ENCODE measurements around the gene BHLHA9. TPM values are rescaled to one million over a fixed set of nuclear protein-coding genes. Genes with fewer than 3 reads are reported as not detected.

The BHLHA9 gene
- total and polyA plus RNA-seq, 2 donors (not counting 3 experiments of a cell fraction or from before 2014, with no cell fraction given) = not detected

DNA sequence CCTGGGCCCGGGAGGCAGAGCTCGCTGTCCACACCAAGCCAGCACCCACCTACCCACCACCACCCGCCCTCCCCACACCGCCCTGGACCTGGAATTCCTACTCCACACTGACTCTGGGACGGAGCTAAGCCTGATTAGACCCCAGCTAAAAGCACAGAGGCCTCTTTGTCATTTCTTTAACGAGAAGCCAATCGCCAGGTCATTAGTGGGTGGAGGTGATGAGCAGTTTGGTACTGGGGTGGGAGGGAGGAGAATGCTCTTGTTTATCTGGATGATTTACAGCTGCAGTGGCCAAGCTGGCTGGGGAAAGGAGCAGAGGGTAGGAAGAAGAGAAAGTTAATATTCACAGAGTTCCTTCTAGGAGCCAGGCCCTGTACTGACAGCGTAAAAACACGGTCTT, 6.0 kb upstream of the BHLHA9 start:
- FAIRE-seq = no peak
- H3K4me3 ChIP-seq (replicated peaks in 1 of 3; ENCODE audit: insufficient read depth in 1 of 3, low read depth in 1 of 3, low read length in 3 of 3) = no peak overlapping the region
- no TSS peak for BruUV-seq (replicated peaks)
- dilution Hi-C loops (cut with MboI; ENCODE audit: extremely low pct_ligation_motif_present, low sequenced_read_pairs) (no loop called here), intact Hi-C loops (cut with micrococcal nuclease) (no loop called here)
- DNase-seq (ENCODE audit: low read depth, low spot score) = no peak
- no peak for TF ChIP-seq JUN (IDR thresholded peaks at IDR 0.05; ENCODE audit: borderline replicate concordance, insufficient read depth, insufficient read length, low read depth)
- no peak for TF ChIP-seq MYC (IDR thresholded peaks at IDR 0.05; ENCODE audit: low read depth, low read length)
- no peak for TF ChIP-seq EZH2 (IDR thresholded peaks at IDR 0.05; ENCODE audit: borderline replicate concordance, low read depth, low read length, severe bottlenecking)
- TF ChIP-seq GATA2 (IDR thresholded peaks at IDR 0.05; ENCODE audit: insufficient read depth, insufficient read length, low read depth, low read length) = no peak
- TF ChIP-seq, protein P1, sequence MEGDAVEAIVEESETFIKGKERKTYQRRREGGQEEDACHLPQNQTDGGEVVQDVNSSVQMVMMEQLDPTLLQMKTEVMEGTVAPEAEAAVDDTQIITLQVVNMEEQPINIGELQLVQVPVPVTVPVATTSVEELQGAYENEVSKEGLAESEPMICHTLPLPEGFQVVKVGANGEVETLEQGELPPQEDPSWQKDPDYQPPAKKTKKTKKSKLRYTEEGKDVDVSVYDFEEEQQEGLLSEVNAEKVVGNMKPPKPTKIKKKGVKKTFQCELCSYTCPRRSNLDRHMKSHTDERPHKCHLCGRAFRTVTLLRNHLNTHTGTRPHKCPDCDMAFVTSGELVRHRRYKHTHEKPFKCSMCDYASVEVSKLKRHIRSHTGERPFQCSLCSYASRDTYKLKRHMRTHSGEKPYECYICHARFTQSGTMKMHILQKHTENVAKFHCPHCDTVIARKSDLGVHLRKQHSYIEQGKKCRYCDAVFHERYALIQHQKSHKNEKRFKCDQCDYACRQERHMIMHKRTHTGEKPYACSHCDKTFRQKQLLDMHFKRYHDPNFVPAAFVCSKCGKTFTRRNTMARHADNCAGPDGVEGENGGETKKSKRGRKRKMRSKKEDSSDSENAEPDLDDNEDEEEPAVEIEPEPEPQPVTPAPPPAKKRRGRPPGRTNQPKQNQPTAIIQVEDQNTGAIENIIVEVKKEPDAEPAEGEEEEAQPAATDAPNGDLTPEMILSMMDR (IDR thresholded peaks at IDR 0.05; ENCODE audit: extremely low read depth in 1 of 2, insufficient read depth in 1 of 2, low read depth in 1 of 2, low read length in 2 of 2) = no peak
- TF ChIP-seq POLR2A (IDR thresholded peaks at IDR 0.05; ENCODE audit: low read depth, low read length) = no peak
- TF ChIP-seq POLR2AphosphoS5 (IDR thresholded peaks at IDR 0.05; ENCODE audit: insufficient read depth, low read depth, low read length) = no peak
- no peak for TF ChIP-seq FOS (IDR thresholded peaks at IDR 0.05; ENCODE audit: borderline replicate concordance, insufficient read depth, low read length)
- TF ChIP-seq, protein P2, sequence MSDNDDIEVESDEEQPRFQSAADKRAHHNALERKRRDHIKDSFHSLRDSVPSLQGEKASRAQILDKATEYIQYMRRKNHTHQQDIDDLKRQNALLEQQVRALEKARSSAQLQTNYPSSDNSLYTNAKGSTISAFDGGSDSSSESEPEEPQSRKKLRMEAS (IDR thresholded peaks at IDR 0.05; ENCODE audit: insufficient read depth, insufficient read length) = no peak
- H3K4me1 ChIP-seq (ENCODE audit: control insufficient read depth, extremely low read depth, insufficient read depth, low read length) = peaks cover 6% of the 10 kb centered on the region
- no peaks in the 10 kb centered on the region for H3K9me3 ChIP-seq (replicated peaks; ENCODE audit: control insufficient read depth, insufficient read depth, low read length)
- no peak overlapping the region for H2AFZ ChIP-seq (ENCODE audit: low read depth, low read length)
- ChIA-PET POLR2A (no interaction called here), CTCF (interaction anchor here (1.1 kb wide), 2 partner anchors 101 to 366 kb away, joined by 3 read pairs; no protein-coding TSS in a partner anchor)
- no peaks in the 10 kb centered on the region for H4K20me1 ChIP-seq (replicated peaks; ENCODE audit: control insufficient read depth, extremely low read depth, insufficient read depth, low read length)
- no peaks in the 10 kb centered on the region for H3K36me3 ChIP-seq (ENCODE audit: control insufficient read depth in 2 of 2, extremely low read depth in 1 of 2, insufficient read depth in 2 of 2, low read length in 2 of 2)
- no peaks in the 10 kb centered on the region for H3K79me2 ChIP-seq (ENCODE audit: control insufficient read depth, insufficient read depth, low read length)
- no peak overlapping the region for H3K27ac ChIP-seq (ENCODE audit: insufficient read depth, low read depth, low read length)
- no peak overlapping the region for H3K9ac ChIP-seq (replicated peaks; ENCODE audit: extremely low read depth, insufficient read depth, low read length)
- H3K4me2 ChIP-seq (ENCODE audit: insufficient read depth, low read length) = no peak overlapping the region
- H3K9me1 ChIP-seq (replicated peaks; ENCODE audit: control insufficient read depth, extremely low read depth, insufficient read depth, low read length) = no peaks in the 10 kb centered on the region
- no peaks in the 10 kb centered on the region for H3K27me3 ChIP-seq (ENCODE audit: control insufficient read depth in 2 of 2, insufficient read depth in 2 of 2, low read length in 2 of 2)

Measured in endothelial cell of umbilical vein (primary cell).